Measurements from ENCODE around the gene PCDH17.

DNA sequence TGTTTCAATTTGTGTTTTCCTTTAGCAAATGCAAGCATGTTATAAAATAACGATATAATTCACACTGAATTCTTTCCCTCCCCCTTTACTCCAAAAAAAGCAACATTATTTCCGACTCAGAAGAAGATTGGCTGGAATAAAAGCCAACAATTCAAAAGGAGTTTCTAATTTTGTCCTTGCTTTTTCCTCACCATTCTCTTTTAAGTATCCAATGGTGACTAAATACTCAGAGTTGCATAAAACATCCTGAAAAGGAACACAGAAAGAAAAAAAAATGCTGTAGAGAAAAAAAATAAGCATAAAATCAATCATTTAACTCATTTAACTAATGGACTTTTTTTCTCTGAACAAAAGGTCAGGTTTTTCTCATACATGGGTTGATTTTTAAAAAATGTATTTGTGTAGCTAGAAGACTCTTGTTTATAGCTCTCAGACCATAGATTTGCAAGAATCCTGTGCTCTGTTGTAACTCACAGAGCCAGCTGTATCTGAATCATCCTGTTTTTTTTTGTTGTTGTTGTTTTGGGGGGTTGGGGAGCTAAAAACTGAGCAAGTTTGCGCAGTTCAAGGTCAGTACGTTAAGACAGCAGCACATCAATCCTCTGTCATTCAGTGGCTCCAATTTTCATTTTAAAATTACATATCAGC lies 108.1 kb downstream of the PCDH17 start:
- TF ChIP-seq, protein P1, sequence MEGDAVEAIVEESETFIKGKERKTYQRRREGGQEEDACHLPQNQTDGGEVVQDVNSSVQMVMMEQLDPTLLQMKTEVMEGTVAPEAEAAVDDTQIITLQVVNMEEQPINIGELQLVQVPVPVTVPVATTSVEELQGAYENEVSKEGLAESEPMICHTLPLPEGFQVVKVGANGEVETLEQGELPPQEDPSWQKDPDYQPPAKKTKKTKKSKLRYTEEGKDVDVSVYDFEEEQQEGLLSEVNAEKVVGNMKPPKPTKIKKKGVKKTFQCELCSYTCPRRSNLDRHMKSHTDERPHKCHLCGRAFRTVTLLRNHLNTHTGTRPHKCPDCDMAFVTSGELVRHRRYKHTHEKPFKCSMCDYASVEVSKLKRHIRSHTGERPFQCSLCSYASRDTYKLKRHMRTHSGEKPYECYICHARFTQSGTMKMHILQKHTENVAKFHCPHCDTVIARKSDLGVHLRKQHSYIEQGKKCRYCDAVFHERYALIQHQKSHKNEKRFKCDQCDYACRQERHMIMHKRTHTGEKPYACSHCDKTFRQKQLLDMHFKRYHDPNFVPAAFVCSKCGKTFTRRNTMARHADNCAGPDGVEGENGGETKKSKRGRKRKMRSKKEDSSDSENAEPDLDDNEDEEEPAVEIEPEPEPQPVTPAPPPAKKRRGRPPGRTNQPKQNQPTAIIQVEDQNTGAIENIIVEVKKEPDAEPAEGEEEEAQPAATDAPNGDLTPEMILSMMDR (conservative IDR thresholded peaks at IDR 0.05; ENCODE audit: low read depth, low read length): no peak
- no peak for TF ChIP-seq EZH2 (IDR thresholded peaks at IDR 0.05; ENCODE audit: low read length, unreplicated experiment)
- no peak for TF ChIP-seq EZH2phosphoT487 (IDR thresholded peaks at IDR 0.05; ENCODE audit: borderline replicate concordance, low read length)
